ENCODE data around the gene CCRL2.

GRCh38 chr3:46453526-46454208, 46.6 kb downstream of the CCRL2 start:
- TF ChIP-seq CTCF (IDR thresholded peaks at IDR 0.05) (no peak), POLR2A (IDR thresholded peaks at IDR 0.05) (no peak), POLR2AphosphoS5 (IDR thresholded peaks at IDR 0.05) (no peak)

All from suprapubic skin (tissue), 4 donors.